DMS 273 (cell line): ENCODE results near the gene SMG5.

Experiments used
- DNase-seq: peaks from one replicate; lab custom pipeline; 2025; ENCODE audit not compliant: unreplicated experiment; lab: John Stamatoyannopoulos, UW

SMG5 gene

GRCh38 chr1:156281281-156281680, 1.3 kb downstream of the SMG5 start:
- DNase-seq: peak; percentile 68

DNA sequence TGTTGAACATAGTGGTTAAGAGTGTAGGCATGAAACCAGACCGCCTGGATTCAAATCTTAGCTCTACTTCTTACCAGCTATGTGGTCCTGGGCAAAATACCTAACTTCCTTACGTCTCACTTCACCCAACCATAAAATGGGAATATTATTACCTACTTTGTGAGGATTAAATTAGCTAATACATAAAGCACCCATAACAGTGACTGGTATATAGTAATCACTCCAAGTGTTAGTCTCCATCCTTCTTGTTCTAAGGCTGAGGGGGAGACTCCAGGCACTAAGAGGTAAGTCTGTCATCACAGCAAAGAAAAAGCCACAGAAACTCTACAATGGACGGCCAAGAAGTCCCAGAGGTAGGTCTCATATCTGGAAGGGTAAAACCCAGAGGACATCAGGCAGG, 2.8 kb downstream of the SMG5 start:
- DNase-seq: no peak

DNA sequence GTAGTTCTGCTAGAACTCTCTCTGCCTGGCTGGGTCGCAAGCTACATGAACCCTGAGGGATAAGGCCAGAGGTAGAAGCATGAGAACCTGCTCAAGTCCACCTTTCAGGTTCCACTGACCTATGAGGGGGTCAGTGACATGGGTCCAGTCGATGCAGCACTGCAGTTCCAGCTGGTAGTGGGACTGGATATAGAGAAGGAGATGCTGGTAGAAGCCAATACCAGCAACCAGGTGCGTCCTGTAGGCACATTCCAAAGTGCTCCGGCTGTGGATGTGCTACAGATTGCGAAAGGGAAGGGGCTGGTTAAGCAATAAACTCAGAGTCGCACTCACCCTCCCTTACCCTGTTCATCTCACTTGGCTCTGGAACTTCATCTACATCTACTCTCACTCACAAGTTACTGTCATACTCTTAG, 5.7 kb downstream of the SMG5 start:
- no peak for DNase-seq

DNA sequence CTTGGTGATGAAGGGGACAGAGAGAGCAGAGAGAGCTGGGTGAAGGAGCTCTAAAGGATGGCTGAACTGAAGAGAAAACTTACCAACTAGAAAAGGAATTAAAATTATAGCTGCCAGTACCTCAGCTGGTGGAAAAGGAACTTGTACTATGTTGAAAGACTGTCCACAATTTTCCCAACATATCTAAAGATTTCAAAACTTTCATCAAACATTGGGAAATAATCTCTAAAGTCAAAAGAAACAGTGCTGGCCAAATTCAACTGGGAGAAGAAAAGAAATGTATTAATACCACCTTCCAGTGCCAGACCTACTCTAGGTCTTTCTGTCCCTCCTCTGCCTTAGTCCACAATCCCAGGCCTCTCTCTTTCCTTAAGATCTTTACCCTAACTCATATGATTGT, 6.1 kb downstream of the SMG5 start:
- no peak for DNase-seq

GRCh38 chr1:156270314-156270713, 12.3 kb downstream of the SMG5 start:
- DNase-seq: no peak

DNA sequence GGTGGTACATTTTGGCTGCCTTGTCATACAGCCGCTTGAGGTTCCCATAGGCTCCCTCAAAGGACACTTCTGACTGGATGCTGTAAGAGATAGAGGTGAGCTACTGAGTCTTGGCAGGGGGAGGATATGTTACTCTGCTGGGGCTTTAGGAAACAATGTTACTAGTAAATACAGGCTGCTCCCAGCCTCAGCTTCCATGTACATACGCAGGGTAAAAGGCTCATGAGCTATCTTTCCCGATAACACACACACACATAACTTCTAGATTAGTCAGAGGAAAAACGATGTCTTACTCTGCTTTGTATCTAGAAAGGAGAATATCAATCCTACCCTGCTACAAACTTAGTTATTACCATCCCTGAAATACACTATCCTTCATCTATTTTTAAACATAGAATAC, 14.3 kb downstream of the SMG5 start:
- DNase-seq: no peak

- DNase-seq: no peak
Measured at GRCh38 chr1:156266051-156266450, 16.6 kb downstream of the SMG5 start.

GRCh38 chr1:156263288-156263655, 19.4 kb downstream of the SMG5 start:
- no peak for DNase-seq

GRCh38 chr1:156262461-156263287, 20.0 kb downstream of the SMG5 start:
- DNase-seq: no peak

DNA sequence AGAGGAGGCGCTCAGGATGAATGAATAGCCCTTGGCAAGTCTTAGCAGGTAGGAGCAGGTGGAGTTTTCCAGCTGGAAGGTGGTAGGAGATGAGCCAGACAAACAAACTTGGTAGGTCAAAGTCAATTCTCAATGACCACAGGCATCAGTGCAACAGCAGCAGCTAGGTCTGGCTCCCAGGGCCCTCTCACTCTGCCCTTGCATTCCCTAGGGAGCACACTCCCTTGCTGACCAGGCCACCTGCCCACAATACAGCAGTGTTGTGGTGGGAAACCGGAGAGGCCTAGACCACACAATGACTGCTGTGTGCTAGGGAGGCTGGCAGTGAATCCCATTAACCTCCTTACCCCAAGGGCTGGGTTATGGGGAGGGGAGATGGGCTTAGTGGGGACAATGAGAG, 21.7 kb downstream of the SMG5 start:
- no peak for DNase-seq

GRCh38 chr1:156259805-156260204, 22.8 kb downstream of the SMG5 start:
- peak; percentile 34 for DNase-seq

DNA sequence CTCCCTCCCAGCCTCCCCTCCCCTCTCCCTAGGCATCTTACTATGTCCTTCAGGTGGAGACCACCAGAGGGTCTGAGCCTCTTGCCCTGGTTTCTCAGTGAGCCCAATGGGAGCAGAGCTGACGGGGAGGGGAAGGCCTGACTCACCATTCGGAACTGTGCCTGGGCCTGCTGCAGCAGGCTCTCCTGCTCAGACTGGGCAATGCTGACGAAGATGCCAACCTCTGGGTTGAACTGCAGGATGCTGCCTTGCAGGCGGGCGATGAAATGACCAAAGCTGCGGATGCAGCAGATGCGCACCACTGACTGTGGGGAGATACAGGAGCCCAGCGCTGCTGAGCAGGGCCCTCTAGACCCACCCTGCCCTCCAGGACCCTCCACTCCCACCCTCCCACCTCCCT, 23.8 kb downstream of the SMG5 start:
- DNase-seq: no peak

DNA sequence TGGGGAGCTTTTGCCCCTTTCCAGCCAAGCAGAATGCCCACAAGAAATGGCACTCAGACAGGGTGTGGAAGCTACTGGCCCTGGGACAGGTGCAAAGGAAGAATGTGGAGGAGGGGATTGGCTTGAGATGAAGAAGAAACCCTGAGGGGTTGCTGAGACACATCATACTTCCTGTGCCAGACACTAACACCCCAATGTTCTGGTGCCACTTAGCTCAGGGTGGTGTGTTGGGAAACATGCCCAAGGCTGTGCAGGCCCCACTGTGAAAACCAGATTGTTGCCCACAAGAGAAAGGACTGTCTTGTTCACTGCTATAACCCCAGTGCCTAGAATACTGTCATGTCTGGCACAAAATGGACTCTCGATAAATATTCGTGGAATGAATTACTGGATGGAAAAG, 24.9 kb downstream of the SMG5 start:
- no peak for DNase-seq

DNA sequence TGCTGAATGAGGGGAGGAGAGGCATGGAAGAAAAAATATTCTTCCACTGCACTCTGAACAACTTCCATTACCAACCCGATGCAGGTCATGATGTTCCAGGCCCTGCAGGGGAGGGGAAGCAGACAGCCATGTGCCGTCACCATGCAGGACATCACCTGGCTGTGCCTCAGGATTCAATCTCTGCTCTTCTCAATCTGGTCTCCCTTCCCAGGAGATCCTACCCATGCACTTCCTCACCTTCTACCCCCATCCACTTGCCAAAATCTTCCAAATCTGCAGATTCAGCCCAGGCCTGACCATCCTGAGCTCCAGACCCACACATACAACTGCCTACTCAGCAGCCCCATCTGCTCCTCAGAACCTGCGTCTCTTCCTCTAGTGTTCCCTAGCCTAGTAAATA, 29.0 kb downstream of the SMG5 start:
- no peak for DNase-seq

GRCh38 chr1:156251527-156251926, 31.1 kb downstream of the SMG5 start:
- peak; percentile 88 for DNase-seq

DNA sequence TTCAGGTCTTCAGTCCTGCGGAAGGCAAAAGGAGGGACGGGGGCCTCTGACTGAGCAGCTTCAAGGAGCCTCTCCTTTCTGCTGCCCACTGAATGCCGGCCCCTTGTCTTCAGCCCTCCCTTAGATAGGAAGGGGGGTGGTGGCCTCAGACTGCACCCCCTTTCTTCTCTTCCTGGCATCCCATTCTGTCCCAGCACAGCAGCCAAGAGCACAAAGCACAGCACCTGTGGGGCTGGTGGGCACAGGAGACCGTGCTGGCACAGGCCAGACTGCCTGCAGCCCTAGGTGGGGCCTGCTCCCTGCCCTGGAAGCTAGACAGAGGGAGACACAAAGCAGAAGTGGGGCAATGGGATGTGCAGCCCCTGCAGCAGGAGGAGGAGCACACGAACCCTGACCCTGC, 33.0 kb downstream of the SMG5 start:
- DNase-seq: no peak

DNA sequence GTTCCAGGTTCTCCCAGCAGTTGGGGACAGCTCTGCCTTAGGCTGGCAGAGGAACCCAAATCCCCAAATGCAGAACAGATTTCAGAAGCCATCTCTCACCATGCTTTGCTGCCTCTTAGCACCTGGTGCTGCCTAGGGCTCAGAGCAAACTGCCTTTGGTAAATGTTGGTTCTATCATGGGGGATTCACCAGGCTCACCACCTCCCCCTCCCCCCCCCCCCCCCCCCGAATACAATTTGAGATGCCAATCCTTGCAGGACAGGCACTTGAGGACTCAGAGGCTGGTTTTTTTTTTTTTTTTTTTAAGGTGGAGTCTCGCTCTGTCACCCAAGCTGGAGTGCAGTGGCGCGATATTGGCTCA, 34.3 kb downstream of the SMG5 start:
- DNase-seq: peak; percentile 62

GRCh38 chr1:156247460-156248322, 34.9 kb downstream of the SMG5 start, which contains the start of gene PAQR6:
PAQR6 (minus strand) TSS chr1:156248056; CDS start chr1:156246731, 1,325 bp downstream.
- DNase-seq: peak; percentile 62

GRCh38 chr1:156246781-156247459, 35.7 kb downstream of the SMG5 start:
- peak; percentile 73 for DNase-seq

- peak; percentile 62 for DNase-seq
Measured at GRCh38 chr1:156246241-156246780, 36.3 kb downstream of the SMG5 start.
